GM19328 (cell line): ENCODE results near the gene RAB4B.
"Not testable (repeated sequence)": the region's sequence is repeated elsewhere in the genome, so short reads cannot be mapped to it uniquely, and the experiment has no call there.

Experiments used
- ATAC-seq: cut with Tn5 transposase; IDR thresholded peaks from one replicate; pipeline ENCODE4 v1.9.1; 2021; ENCODE audit warnings: mild to moderate bottlenecking, moderate library complexity; ENCODE audit not compliant: unreplicated experiment

Gene RAB4B

DNA sequence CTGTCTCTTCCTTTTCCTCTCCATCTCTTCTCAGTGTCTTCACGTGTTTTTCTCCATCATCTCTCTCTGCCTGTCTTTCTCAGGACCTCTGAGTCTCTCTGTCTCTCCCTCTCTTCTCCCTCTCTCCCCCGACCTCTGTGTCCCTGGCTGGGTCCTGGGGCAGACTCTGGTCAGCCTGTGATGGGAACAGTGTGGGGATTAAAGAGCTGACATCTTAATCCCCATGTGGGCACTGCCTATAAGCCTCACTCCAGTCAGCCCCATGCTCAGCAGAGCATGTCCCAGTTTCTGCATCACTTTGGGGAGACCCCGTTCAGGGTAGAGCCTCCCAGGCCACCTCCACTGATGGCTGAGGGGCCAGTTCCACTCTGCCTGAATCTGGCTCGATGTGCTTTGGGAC, 37.2 kb downstream of the RAB4B start:
- ATAC-seq: no peak

DNA sequence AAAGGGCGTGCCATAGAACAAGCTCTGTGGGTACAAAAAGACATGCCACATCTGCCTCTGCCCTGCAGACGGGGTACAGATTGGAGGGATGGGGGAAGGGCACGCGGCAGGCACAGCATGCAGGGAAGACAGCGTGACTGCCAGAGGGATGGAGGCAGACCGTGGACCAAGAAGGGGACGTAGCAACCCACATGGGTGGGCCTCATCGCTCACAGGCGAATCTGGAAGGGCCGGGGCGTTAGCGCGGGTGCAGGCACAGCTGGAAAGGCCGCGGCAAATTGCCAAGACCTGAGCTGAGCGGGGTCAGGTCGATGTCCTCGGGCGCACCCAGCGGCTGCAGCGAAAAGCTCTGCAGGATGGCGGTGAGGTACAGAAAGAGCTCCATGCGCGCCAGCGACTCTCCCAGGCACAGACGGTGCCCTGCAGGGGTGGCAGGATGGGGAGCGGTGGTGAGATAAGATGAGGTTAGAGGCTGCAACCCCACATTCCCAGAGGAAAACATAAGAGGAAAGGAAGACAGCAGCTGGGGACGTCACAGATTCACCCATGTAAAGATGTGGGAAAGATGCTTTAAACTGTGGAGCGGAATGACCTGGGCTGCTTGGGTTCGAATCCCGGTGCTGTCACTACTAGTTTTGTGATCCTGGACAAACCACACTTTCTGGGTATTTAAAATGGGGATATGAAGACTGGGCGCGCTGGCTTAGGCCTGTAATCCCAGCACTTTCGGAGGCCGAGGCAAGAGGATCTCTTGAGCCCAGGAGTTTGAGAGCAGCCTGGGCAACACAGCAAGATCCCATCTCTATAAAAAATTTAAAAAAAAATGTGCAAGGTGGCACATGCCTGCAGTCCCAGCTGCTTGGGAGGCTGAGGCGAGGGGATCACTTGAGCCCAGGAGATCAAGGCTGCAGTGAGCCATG, 40.7 kb downstream of the RAB4B start:
- ATAC-seq: not testable (repeated sequence)

DNA sequence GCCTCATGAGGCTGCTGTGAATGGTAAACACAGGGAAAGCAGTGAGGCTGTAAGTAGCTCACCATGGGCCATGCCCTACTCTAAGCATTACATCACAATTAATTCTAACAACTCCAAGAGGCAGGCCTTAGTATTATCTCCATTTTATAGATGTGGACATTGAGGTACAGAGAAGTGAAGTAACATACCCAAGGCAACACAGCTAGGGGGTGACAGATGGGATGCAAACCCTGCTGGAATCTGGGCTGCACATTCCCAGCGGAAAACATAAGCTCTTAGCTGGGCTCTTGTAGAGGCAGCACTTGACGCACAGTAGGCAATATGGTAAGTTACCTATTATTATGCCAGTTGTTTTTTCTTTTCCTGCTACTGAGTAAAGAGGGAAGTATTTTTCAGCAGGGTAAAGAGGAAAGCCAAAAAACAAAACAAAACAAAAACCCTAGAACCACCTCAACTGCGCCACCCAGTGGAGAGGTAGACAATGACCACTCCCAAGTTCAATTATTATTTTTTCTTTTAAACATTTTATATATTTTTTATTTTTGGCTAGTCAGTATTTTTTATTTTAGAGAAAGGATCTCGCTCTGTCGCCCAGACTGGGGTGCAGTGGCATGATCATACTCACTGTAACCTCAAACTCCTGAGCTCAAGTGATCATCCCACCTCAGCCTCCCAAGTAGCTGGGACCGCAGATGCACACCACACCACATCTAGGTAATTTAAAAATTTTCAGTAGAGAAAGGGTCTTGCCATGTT, 41.6 kb downstream of the RAB4B start:
- not testable (repeated sequence) for ATAC-seq

DNA sequence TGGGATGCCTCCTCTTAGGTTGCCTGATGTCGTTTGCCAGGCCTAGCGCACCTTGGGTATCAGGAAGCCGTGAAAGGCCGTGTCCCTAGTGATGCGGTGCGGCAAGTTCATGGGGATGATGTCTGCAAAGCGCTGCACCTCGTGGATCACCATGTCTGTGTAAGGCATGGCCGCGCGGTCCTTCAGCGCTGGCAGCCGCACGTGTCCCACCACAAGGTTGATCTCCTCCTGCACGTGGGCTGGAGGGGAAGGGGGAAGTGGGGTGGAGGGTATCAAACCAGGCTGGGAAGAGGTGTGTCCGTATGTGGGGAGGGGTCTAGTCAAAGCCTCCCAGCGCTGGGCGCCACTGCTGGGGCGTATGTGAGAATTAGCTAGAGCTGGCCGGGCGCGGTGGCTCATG, 44.1 kb downstream of the RAB4B start:
- ATAC-seq: no peak

DNA sequence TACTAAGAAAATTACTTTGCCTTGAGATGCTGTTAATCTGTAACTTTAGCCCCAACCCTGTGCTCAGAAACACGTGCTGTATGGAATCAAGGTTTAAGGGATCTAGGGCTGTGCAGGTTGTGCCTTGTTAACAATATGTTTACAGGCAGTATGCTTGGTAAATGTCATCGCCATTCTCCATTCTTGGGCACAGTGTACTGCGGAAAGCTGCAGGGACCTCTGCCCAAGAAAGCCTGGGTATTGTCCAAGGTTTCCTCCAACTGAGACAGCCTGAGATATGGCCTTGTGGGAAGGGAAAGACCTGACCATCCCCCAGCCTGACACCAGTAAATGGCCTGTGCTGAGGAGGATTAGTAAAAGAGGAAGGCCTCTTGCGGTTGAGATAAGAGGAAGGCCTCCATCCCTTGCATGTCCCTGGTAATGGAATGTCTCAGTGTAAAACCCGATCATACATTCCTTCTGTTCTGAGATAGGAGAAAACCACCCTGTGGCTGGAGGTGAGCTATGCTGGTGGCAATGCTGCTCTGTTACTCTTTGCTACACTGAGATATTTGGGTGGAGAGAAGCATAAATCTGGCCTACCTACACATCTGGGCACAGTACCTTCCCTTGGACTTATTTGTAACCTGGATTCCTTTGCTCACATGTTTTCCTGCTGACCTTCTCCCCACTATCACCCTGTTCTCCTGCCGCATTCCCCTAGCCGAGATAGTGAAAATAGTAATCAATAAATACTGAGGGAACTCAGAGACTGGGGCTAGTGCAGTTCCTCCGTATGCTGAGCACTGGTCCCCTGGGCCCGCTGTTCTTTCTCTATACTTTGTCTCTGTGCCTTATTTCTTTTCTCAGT, 44.9 kb downstream of the RAB4B start:
- ATAC-seq: not testable (repeated sequence)

DNA sequence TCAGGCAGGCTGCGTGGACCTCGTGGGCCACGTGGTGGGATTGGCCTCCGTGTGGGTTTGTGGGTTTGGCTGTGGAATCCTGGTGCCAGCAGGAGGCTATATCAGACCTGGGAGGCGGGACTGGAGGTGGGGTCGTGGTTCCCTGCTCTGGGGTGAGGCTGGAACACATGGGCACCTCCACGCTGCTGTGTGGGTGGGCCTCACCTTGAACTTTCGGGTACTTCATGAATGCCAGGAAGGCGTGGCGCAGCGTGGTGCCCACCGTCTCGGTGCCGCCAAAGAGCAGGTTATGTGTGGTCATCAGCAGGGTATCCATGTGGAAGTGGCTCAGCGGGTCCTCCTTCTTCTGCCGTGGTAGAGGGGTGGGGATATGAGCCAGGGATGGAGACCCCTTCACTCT, 46.9 kb downstream of the RAB4B start:
- not testable (repeated sequence) for ATAC-seq

DNA sequence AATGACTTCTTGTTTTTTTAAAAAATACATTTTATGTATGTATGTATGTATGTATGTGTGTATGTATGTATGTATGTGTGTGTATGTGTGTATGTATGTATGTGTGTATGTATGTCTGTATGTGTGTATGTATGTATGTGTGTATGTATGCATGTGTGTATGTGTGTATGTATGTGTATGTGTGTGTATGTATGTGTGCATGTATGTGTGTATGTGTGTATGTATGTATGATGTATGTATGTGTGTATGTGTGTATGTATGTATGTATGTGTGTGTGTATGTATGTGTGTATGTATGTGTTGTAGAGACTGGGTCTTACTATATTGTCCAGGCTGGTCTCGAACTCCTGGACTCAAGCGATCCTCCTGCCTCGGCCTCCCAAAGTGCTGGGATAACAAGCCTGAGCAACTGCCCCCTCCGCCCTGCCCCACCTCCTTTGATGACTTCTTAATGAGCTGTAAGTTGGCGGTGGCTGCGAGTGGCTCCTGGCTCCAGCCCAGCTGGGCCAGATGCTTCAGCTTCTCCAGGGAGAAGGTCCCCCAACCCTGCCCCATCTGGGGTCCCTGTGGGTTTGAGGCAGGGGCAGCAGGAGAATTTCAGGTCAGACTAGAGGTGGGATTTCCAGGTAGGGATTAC, 47.5 kb downstream of the RAB4B start:
- ATAC-seq: not testable (repeated sequence)

DNA sequence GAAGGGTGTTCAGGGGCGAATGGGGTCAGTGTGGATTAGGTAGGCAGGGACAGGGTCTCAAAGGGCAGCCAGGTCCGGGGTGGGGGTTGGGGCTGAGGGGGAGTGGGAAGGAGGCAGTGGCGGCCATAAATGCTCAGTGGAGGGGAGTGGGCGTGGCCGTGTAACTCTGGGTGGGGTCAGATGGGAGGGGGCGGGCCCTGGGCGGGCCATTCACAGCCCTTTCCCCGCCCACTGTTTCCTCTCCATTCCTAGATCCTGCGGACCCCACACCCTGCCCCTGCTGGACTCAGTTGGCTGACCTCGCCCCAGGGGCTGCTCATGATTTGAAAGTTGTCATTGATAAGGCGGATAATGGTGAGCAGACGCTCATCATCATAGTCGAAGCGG, 48.3 kb downstream of the RAB4B start:
- not testable (repeated sequence) for ATAC-seq

DNA sequence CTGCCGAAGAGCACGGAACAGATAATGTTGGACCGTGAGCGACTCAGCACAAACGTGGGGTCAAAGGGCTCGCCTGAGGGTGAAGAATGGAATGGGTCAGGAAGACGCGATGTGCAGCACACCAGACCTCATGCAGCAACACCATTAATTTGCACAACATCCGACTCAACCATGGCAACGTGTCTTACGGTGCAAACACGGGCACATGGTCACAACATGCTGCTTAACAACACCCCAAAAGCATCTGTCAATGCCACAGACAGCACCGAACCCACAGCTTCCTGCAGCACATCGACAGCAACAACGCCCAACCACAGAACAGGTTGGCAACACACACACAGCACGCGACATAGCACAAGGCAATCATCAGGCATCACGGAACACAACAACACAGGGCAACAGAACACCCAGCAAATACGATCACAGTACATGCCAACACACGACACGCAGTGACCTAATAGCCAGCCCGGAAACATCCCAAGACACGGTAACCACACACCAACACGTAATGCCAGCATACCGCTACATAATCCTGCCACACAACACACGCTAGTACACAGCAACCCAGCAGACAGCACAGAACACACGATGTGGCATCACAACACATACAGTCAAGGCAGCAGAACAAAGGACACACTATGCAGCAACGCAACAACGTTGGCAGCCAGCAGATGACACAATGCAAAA, 48.8 kb downstream of the RAB4B start:
- not testable (repeated sequence) for ATAC-seq

DNA sequence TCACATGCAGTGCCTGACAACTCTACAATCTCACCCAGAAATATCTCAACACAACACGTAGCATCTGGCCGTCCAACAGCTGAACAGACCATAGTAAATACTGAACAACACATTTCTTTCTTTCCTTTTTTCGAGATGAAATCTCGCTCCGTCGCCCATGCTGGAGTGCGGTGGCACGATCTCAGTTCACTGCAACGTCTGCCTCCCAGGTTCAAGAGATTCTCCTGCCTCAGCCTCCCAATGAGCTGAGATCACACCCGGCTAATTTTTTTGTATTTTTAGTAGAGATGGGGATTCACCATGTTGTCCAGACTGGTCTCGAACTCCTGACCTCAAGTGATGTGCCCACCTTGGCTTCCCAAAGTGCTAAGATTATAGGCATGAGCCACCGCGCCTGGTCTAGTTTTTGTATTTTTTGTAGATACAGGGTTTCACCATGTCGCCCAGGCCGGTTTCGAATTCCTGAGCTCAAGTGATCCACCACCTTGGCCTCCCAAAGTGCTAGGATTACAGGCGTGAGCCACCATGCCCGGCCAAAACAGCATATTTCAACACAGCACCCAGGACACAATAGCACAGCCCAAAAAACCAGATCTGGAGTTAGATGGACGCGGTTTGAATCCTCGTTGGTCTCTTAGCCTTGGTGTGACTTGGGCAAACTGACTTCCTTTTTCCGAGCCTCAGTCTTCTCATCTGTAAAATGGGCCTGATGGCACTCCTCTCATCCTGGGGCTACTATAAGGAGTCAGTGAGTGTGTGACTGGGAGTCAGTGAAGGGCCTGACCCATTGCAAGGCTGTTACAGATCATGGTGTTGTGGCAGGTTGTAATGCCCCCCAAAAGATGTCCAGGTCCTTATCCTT, 49.6 kb downstream of the RAB4B start:
- no peak for ATAC-seq

DNA sequence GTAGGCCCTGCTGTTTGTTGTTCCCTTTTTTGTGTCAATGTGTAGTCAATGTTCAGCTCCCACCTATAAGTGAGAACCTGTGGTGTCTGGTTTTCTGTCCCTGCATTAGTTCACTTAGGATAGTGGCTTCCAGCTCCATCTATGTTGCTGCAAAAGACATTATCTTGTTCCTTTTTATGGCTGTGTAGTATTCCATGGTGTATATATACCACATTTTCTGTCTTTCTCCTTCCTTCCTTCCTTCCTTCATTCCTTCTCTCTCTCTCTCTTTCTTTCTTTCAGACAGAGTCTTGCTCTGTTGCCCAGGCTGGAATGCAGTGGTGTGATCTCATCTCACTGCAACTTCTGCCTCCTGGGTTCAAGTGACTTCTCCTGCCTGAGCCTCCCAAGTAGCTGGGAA, 51.2 kb downstream of the RAB4B start:
- no peak for ATAC-seq

DNA sequence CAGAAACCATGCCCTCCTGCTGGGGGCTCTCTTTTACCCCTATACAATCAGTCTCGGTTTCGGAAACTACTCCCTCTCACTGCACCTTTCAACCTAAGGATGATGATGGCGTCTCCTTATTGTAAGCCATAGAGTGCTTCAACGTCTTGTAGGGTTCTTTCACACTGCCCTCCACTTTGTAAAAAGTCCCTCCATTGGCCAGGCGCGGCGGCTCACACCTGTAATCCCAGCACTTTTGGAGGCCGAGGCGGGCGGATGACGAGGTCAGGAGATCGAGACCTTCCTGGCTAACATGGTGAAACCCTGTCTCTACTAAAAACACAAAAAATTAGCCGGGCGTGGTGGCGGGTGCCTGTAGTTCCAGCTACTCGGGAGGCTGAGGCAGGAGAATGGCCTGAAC, 52.7 kb downstream of the RAB4B start:
- ATAC-seq: not testable (repeated sequence)

DNA sequence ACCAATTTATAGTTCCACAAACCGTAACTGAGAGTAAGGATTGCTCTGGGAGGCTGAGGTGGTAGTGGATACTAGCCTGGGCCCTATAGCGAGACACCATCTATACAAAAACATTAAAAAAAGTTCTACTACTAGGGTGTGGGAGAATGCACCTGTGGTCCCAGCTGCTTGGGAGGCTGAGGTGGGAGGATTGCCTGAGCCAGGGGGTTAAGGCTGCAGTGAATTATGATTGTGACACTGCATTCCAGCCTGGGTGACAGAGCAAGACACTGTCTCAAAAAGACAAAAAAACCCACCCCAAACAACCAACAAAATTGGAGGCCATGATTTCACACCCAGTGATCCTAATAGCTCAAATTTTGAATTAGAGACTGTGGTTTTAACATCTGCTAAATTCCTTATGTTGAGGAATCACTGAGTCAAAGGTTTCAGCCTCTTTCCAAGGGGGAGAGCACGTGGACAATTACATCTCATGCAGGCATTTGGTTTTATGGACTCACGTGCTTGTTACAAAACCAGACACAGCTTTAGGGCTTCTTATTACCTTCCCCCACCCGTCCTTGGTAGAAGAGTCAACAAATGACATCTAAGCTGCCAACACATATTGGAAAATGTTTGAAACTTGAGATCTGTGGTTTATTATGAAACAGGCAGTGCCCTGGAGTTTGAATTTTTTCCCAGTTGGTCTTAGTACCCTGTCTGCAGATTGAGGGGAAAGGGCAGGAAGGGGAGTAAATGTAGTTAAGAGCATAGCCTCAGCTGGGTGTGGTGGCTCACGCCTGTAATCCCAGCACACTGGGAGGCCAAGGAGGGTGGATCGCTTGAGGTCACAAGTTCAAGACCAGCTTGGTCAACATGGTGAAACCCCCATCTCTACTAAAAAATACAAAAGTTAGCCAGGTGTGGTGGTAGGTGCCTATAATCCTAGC, 53.7 kb downstream of the RAB4B start:
- no peak for ATAC-seq

DNA sequence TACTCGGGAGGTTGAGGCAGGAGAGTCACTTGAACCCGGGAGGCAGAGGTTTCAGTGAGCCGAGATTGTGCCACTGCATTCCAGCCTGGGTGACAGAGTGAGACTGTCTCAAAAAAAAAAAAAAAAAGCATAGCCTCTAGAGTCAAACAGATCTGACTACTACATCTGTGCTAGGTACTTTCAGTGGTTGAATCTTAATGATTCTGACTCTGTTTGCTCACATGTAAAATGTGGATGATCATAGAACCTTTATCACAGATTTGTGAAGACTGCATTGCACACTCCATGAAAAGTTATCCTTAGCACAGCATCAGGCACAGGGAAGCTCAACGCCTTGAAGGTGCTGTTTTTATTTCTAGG, 54.4 kb downstream of the RAB4B start:
- ATAC-seq: not testable (repeated sequence)

DNA sequence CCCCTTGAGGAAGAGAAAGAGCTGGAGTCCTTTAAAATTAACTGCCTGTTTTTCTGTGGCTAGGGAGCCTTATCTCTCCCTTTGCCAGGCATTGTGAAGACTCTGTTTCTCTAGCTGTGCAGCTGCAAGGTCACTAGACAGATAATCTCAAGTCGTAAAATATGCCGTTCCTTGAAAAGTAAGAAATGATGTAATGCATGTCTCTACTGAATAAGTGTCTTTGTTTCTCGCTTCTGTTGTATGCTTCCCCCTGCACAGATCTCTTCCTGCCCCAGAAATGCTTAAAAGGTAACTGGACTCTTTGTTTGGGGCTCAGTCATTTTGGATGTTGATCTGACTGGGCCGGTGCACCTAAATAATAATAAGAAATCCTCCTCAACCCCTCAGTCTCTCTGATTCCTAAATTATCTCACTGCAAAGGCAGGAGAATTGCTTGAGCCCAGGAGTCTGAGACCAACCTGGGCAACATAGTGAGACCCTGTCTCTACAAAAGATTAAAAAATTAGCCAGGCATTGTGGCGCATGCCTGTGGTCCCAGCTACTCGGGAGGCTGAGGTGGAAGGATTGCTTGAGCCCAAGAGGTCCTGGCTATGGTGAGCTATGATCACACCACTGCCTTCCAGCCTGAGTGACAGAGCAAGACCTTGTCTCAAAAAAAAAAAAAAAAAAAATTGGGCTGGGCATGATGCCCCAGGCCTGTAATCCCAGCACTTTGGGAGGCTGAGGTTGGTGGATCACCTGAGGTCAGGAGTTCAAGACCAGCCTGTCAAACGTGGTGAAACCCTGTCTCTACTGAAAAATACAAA, 55.9 kb downstream of the RAB4B start:
- ATAC-seq: not testable (repeated sequence)

DNA sequence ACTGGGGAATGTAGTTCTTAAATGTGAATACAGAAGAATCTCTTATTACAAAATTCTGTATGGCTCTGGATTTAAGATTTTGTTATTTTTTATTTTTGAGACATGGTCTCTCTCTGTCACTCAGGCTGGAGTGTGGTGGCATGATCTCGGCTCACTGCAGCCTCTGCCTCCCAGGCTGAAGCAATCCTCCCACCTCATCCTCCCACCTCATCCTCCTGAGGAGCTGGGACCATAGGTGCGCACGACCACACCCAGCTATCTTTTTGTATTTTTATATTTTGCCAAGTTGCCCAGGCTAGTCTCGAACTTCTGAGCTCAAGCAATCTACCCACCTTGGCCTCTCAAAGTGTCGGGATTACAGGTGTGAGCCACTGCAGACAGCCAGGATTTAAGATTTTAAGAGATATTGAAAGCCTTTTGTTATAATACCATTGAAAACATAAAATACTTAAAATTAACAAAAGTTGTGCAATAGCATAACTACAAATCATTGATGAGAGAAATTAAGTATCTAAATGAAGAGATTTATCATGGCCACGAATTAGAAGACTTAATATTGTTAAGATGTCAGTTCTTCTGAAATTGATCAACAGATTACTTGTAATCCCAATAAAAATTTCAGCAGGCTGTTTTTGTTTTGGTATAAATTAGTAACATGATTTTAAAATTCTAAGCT, 58.8 kb downstream of the RAB4B start:
- ATAC-seq: no peak

DNA sequence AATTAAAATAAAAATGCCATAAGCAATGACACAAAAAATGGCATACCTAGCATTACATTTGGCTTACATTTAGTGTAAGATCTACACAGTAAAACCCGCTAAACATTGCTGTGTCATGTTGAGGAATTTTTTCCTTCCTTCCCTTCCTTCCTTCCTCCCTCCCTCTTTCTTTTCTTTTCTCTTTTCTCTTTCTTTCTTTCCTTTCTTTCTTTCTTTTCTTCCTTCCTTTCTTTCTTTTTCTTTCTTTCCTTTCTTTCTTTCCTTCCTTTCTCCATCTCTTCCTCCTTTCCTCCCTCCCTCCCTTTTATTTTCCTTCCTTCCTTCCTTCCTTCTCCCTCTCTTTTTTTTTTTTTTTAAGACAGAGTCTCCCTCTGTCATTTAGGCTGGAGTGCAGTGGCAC, 60.4 kb downstream of the RAB4B start:
- not testable (repeated sequence) for ATAC-seq
